PC-9 (cell line): ENCODE measurements around the gene DPEP3.

Experiments
- EZH2 ChIP-seq: fragments of 200-600 bp; sonication (generic); IDR thresholded peaks from 2 replicates; pipeline ENCODE4 v1.8.0; 2017; ENCODE audit warnings: antibody characterized with exemption, low read depth
- TF ChIP-seq, protein P1 (sequence below): fragments of 200-600 bp; sonication (generic); conservative IDR thresholded peaks from 2 replicates; pipeline ENCODE4 v1.6.1; 2017; ENCODE audit warnings: mixed run types, antibody characterized with exemption, mild to moderate bottlenecking, moderate library complexity

- TF ChIP-seq, protein P1, sequence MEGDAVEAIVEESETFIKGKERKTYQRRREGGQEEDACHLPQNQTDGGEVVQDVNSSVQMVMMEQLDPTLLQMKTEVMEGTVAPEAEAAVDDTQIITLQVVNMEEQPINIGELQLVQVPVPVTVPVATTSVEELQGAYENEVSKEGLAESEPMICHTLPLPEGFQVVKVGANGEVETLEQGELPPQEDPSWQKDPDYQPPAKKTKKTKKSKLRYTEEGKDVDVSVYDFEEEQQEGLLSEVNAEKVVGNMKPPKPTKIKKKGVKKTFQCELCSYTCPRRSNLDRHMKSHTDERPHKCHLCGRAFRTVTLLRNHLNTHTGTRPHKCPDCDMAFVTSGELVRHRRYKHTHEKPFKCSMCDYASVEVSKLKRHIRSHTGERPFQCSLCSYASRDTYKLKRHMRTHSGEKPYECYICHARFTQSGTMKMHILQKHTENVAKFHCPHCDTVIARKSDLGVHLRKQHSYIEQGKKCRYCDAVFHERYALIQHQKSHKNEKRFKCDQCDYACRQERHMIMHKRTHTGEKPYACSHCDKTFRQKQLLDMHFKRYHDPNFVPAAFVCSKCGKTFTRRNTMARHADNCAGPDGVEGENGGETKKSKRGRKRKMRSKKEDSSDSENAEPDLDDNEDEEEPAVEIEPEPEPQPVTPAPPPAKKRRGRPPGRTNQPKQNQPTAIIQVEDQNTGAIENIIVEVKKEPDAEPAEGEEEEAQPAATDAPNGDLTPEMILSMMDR = no peak
- no peak for TF ChIP-seq EZH2
Measured at GRCh38 chr16:68021490-68021889, 41.2 kb upstream of the DPEP3 start.
